ENCODE data around the gene L1CAM.

- TF ChIP-seq ZNF274 (IDR thresholded peaks at IDR 0.05; ENCODE audit: borderline replicate concordance, low read depth, low read length) (no peak), ZNF507 (tag; conservative IDR thresholded peaks at IDR 0.05) (no peak), RB1 (IDR thresholded peaks at IDR 0.05; ENCODE audit: low read depth) (no peak), POLR2AphosphoS5 (IDR thresholded peaks at IDR 0.05; ENCODE audit: control insufficient read depth, insufficient read depth, low read depth, low read length) (no peak), ATF6 (CRISPR knock-in tag; IDR thresholded peaks at IDR 0.05) (no peak)
These were observed 9.9 kb downstream of the L1CAM start for GRCh38 chrX:153876112-153876491.

Measured in K562 (cell line).